ENCODE results near the gene GRID1. TPM values are rescaled to one million over a fixed set of nuclear protein-coding genes. Genes with fewer than 3 reads are reported as not detected.
"Not testable (repeated sequence)": the region's sequence is repeated elsewhere in the genome, so short reads cannot be mapped to it uniquely, and the experiment has no call there.

GRID1 gene
- total RNA-seq, 2 donors from 2014 or later: 0.37 to 0.67 TPM

DNA sequence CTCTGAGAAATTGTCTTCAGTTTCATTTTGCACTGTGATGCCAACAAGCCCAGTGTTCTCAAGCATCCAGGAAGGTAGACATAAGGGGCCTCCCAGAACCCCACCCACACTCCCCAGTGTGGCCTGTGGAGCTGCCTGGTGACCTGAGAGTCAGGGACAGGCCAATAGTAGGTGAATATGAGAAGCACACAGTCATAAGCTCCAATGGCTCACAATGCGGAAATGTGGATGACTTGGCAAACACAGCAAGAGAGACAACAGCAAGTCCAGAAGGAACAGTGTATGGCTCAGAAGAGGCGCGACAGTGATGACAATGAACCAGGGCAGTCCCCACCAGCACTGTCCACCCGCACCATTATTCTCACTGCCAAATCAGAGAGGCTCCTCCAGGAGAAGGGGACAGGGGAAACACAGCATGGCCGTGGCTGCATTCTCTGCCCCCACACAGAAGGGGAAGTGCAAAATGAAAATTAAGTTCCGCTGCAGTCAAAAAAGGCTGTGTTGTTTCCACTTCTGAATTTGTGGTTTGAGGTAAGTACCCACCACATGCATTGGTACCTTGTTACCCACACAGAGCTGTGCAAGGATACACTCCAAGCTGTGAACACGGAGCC is 419.8 kb downstream of the GRID1 start:
- TF ChIP-seq, protein P1, sequence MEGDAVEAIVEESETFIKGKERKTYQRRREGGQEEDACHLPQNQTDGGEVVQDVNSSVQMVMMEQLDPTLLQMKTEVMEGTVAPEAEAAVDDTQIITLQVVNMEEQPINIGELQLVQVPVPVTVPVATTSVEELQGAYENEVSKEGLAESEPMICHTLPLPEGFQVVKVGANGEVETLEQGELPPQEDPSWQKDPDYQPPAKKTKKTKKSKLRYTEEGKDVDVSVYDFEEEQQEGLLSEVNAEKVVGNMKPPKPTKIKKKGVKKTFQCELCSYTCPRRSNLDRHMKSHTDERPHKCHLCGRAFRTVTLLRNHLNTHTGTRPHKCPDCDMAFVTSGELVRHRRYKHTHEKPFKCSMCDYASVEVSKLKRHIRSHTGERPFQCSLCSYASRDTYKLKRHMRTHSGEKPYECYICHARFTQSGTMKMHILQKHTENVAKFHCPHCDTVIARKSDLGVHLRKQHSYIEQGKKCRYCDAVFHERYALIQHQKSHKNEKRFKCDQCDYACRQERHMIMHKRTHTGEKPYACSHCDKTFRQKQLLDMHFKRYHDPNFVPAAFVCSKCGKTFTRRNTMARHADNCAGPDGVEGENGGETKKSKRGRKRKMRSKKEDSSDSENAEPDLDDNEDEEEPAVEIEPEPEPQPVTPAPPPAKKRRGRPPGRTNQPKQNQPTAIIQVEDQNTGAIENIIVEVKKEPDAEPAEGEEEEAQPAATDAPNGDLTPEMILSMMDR (IDR thresholded peaks at IDR 0.05): no peak
- H3K9me3 ChIP-seq: no peaks in the 10 kb centered on the region
- no peaks in the 10 kb centered on the region for H3K36me3 ChIP-seq
- no peak overlapping the region for H3K27ac ChIP-seq
- H3K4me3 ChIP-seq: no peak overlapping the region
- no peaks in the 10 kb centered on the region for H3K27me3 ChIP-seq
- H3K4me1 ChIP-seq: no peaks in the 10 kb centered on the region
- no peak for DNase-seq (ENCODE audit: low spot score)

DNA sequence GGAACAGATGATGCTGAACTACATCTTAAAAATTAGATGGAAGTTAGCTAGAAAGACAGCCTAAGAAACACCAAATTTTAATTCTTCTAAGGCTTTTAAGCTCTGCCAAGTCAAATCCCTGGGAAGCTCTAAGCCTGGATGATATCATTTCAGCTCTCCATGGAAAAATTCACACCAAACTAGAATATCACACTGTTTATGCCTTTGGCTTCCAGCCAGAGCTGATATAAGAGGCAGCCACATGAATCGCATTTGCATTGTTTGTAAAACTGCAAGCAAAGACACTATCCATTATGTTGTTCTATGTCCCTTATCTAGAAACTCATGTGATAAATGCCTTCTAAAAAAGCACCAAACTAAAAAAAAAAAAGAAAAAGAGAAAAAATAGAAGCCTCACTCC is 430.4 kb downstream of the GRID1 start:
- no peaks in the 10 kb centered on the region for H3K4me1 ChIP-seq
- peaks cover 0 to 9% of the 10 kb centered on the region in 2 donors for H3K9me3 ChIP-seq
- TF ChIP-seq, protein P1 (IDR thresholded peaks at IDR 0.05): no peak
- no peaks in the 10 kb centered on the region for H3K27me3 ChIP-seq
- no peak overlapping the region for H3K27ac ChIP-seq
- no peaks in the 10 kb centered on the region for H3K36me3 ChIP-seq
- no peak overlapping the region for H3K4me3 ChIP-seq
- DNase-seq (ENCODE audit: low spot score): no peak

DNA sequence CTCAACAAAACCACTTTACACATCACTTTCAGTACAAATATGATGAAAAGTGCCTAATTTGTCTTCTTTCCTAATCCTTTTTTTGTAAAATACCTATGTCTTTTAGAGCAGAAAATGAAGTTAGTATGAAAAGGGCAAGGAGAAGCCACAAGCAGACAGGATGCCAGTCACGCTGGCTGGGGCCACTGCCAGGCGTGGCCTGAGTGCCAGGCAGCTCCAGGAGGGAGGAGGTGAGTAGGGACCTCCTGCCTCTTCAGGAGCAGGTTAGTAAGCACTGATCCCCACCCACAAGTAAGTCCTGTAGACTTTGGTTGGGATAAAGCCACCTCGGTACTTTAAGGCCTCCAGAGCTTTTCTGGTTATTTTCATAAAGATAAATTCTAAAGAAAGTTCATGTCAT is 432.0 kb downstream of the GRID1 start:
- DNase-seq (ENCODE audit: low spot score): peak; percentile 46
- peaks cover 0 to 6% of the 10 kb centered on the region in 2 donors for H3K9me3 ChIP-seq
- TF ChIP-seq, protein P1 (IDR thresholded peaks at IDR 0.05): no peak

DNA sequence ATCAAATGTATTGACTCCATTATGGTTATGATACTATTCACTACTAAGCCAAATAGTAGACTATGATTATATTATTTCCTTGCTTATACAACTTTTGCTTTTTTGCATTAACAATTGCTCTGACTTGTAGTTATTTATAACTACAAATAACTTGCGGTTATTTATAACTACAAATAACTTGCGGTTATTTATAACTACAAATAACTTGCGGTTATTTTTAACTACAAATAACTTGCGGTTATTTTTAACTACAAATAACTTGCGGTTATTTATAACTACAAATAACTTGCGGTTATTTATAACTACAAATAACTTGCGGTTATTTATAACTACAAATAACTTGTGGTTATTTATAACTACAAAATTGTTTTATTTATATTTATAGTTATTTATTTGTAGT is 436.6 kb downstream of the GRID1 start:
- Histone ChIP-seq H3K27ac (peak overlapping the region in 1 of 2 donors; percentile 0), H3K4me1 (peaks cover 0 to 17% of the 10 kb centered on the region in 2 donors)
- not testable (repeated sequence) for H3K9me3 ChIP-seq; H3K4me3 ChIP-seq; H3K36me3 ChIP-seq; DNase-seq (ENCODE audit: low spot score); H3K27me3 ChIP-seq

More for the DNA sequence above, 432.0 kb downstream of the GRID1 start:
- Histone ChIP-seq H3K27ac (no peak overlapping the region), H3K4me3 (no peak overlapping the region), H3K36me3 (no peaks in the 10 kb centered on the region), H3K4me1 (peaks cover 0 to 5% of the 10 kb centered on the region in 2 donors), H3K27me3 (no peaks in the 10 kb centered on the region)

DNA sequence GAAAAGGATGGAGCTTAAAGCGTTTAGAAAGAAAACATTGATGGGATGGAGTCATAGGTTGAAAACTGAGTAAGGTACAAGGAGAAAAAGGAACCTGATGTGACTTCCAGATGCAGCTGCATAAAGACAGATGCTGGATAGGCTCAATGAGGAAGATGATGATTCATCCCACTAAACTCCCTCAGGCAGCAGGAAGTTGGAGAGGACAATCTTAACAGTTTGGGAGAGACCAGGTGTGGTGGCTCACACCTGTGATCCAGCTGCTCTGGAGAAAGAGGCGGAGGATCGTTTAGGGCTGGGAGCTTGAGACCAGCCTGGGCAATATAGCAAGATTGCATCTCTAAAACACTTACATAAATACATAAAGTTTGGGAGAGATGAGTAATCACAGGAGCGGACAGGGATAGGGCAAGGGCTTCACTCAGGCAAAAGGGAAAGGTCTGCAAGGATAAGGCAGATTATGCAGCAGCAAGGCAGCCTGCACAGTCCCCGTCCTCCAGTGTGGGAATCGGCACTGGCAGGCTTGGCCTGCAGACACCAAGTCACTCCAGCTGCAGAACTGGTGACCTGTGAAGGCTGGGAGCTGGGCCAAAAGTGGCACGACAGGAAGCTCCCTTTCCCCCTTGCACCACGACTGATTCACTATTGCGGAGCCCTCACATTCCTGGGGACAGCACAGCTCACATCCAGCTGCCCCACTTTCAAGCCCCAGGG is 438.5 kb downstream of the GRID1 start:
- Histone ChIP-seq H3K27ac (no peak overlapping the region), H3K4me1 (peaks cover 0 to 17% of the 10 kb centered on the region in 2 donors), H3K9me3 (no peaks in the 10 kb centered on the region)

DNA sequence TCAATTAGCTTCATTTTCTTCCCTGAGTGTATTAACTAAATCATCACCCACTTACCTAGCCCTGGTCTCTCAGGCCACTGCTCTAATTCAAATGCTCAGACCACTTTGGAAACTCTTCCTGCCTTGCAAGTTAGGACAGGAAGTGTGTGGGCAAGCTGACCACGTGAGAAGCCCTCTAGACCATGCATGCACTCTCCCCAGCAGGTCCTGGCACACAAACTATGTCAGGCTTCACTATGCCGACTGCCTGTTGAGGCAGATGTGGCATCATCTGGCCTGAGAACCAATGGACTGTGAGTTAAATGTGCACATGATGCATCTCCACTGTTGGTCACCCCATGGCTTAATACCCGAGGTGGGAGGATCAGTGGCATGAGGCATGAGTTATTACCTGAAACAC is 439.6 kb downstream of the GRID1 start:
- Histone ChIP-seq H3K36me3 (no peaks in the 10 kb centered on the region), H3K27me3 (no peaks in the 10 kb centered on the region), H3K27ac (no peak overlapping the region), H3K4me1 (peaks cover 0 to 26% of the 10 kb centered on the region in 2 donors), H3K9me3 (no peaks in the 10 kb centered on the region), H3K4me3 (no peak overlapping the region)
- no peak for DNase-seq (ENCODE audit: low spot score)
- TF ChIP-seq, protein P1 (IDR thresholded peaks at IDR 0.05): no peak

More for the DNA sequence above, 438.5 kb downstream of the GRID1 start:
- TF ChIP-seq, protein P1 (IDR thresholded peaks at IDR 0.05): no peak
- no peak overlapping the region for H3K4me3 ChIP-seq
- H3K36me3 ChIP-seq: no peaks in the 10 kb centered on the region
- DNase-seq (ENCODE audit: low spot score): peak; percentile 54
- H3K27me3 ChIP-seq: no peaks in the 10 kb centered on the region
